PC-3 (cell line): ENCODE data around the gene CHAT.

Experiments used
- EZH2 ChIP-seq: fragments of 300-600 bp; sonication (generic); IDR thresholded peaks from one replicate; pipeline ENCODE4 v1.6.1; 2017; ENCODE audit warnings: antibody characterized with exemption, mild to moderate bottlenecking, low read length; ENCODE audit not compliant: unreplicated experiment
- EZH2phosphoT487 ChIP-seq: fragments of 300-600 bp; sonication (generic); IDR thresholded peaks from 2 replicates; pipeline ENCODE4 v1.6.1; 2018; ENCODE audit warnings: mild to moderate bottlenecking, antibody characterized with exemption, low read length, borderline replicate concordance
- TF ChIP-seq, protein P1 (sequence below): fragments of 300-600 bp; sonication (generic); conservative IDR thresholded peaks from 2 replicates; pipeline ENCODE4 v1.5.1; 2017; ENCODE audit warnings: antibody characterized with exemption, low read depth, mild to moderate bottlenecking, low read length

DNA sequence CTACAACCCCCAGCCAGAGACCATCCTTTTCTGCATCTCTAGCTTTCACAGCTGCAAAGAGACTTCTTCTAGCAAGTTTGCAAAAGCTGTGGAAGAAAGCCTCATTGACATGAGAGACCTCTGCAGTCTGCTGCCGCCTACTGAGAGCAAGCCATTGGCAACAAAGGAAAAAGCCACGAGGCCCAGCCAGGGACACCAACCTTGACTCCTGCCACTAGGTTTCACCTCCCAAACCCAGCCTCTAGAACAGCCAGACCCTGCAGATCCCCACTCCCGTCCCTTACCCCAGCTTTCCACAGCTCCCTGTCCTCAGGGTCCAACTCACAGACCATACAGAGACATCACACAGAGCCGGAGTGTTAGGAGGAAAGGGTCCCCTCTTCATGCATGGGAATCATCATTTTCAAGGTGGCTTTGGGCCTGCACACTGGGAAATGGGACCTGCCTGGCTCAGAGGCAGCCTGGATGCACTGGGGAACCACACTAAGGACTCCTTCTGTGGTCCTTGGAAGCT is 51.1 kb downstream of the CHAT start:
- no peak for TF ChIP-seq EZH2
- TF ChIP-seq, protein P1, sequence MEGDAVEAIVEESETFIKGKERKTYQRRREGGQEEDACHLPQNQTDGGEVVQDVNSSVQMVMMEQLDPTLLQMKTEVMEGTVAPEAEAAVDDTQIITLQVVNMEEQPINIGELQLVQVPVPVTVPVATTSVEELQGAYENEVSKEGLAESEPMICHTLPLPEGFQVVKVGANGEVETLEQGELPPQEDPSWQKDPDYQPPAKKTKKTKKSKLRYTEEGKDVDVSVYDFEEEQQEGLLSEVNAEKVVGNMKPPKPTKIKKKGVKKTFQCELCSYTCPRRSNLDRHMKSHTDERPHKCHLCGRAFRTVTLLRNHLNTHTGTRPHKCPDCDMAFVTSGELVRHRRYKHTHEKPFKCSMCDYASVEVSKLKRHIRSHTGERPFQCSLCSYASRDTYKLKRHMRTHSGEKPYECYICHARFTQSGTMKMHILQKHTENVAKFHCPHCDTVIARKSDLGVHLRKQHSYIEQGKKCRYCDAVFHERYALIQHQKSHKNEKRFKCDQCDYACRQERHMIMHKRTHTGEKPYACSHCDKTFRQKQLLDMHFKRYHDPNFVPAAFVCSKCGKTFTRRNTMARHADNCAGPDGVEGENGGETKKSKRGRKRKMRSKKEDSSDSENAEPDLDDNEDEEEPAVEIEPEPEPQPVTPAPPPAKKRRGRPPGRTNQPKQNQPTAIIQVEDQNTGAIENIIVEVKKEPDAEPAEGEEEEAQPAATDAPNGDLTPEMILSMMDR: no peak
- TF ChIP-seq EZH2phosphoT487: no peak
